Stomach smooth muscle (tissue), 2 donors: ENCODE results near the gene FAM156A.
"Not testable (repeated sequence)": the region's sequence is repeated elsewhere in the genome, so short reads cannot be mapped to it uniquely, and the experiment has no call there.

ENCODE experiments used
- H3K27ac ChIP-seq: one replicate; pipeline ENCODE4 v1.7.0; 2013; ENCODE audit warnings: mild to moderate bottlenecking, low read length, inconsistent platforms
- H3K27me3 ChIP-seq, 2 donors: one replicate each; pipeline ENCODE4 v1.7.0; 2013; ENCODE audit warnings: low read length in 2 of 2; ENCODE audit not compliant: insufficient read depth in 2 of 2, control insufficient read depth in 1 of 2
- H3K36me3 ChIP-seq, 2 donors: one replicate each; pipeline ENCODE4 v1.7.0; 2013; ENCODE audit warnings: low read length in 2 of 2; ENCODE audit not compliant: control insufficient read depth in 2 of 2, insufficient read depth in 2 of 2
- H3K4me1 ChIP-seq: one replicate; pipeline ENCODE4 v1.7.0; 2013; ENCODE audit warnings: low read length; ENCODE audit not compliant: control insufficient read depth, insufficient read depth
- H3K4me3 ChIP-seq, 2 donors: one replicate each; pipeline ENCODE4 v1.7.0; 2013; ENCODE audit warnings: low read length in 2 of 2
- H3K9ac ChIP-seq, 2 donors: one replicate each; pipeline ENCODE4 v1.7.0; 2013; ENCODE audit warnings: low read length in 2 of 2, mild to moderate bottlenecking in 1 of 2
- H3K9me3 ChIP-seq, 2 donors: one replicate each; pipeline ENCODE4 v1.7.0; 2013; ENCODE audit warnings: low read length in 2 of 2; ENCODE audit not compliant: control insufficient read depth in 2 of 2
- donor health status: healthy.
- donor health status: Pancreatic carcinoma.

FAM156A gene

GRCh38 chrX:52990011-52990631 lies 31.8 kb upstream of the FAM156A start:
- not testable (repeated sequence) for H3K9ac ChIP-seq, H3K9me3 ChIP-seq, H3K4me3 ChIP-seq, H3K36me3 ChIP-seq, H3K27ac ChIP-seq, H3K27me3 ChIP-seq
- peaks cover 11% of the 10 kb centered on the region for H3K4me1 ChIP-seq

- H3K36me3 ChIP-seq, result no peaks in the 10 kb centered on the region
- no peak overlapping the region for H3K4me3 ChIP-seq
- no peaks in the 10 kb centered on the region for H3K9me3 ChIP-seq
- peak overlapping the region in 1 of 2 donors; percentile 21 for H3K9ac ChIP-seq
- H3K4me1 ChIP-seq, result peaks cover 11% of the 10 kb centered on the region
- no peak overlapping the region for H3K27ac ChIP-seq
- H3K27me3 ChIP-seq, result peaks cover 0 to 4% of the 10 kb centered on the region in 2 donors
Observed at GRCh38 chrX:52988985-52989917, 30.9 kb upstream of the FAM156A start.

- Histone ChIP-seq H3K4me1 (peaks cover 13% of the 10 kb centered on the region), H3K9ac (peak overlapping the region; percentile 45 to 47), H3K4me3 (peak overlapping the region; percentile 46 to 58), H3K36me3 (no peaks in the 10 kb centered on the region), H3K9me3 (no peaks in the 10 kb centered on the region), H3K27me3 (peaks cover 0 to 7% of the 10 kb centered on the region in 2 donors), H3K27ac (peak overlapping the region; percentile 46)
Observed at GRCh38 chrX:52983321-52984000, 25.1 kb upstream of the FAM156A start.

GRCh38 chrX:52979993-52980392 lies 21.7 kb upstream of the FAM156A start:
- H3K9me3 ChIP-seq, result no peaks in the 10 kb centered on the region
- H3K4me1 ChIP-seq, result peaks cover 13% of the 10 kb centered on the region
- H3K27ac ChIP-seq, result no peak overlapping the region
- H3K4me3 ChIP-seq, result no peak overlapping the region
- no peak overlapping the region for H3K9ac ChIP-seq
- H3K36me3 ChIP-seq, result no peaks in the 10 kb centered on the region
- H3K27me3 ChIP-seq, result peaks cover 0 to 8% of the 10 kb centered on the region in 2 donors

GRCh38 chrX:52979568-52979967 lies 21.2 kb upstream of the FAM156A start:
- Histone ChIP-seq H3K4me1 (peaks cover 13% of the 10 kb centered on the region), H3K27ac (no peak overlapping the region), H3K9ac (no peak overlapping the region), H3K4me3 (no peak overlapping the region), H3K36me3 (no peaks in the 10 kb centered on the region), H3K27me3 (peaks cover 0 to 8% of the 10 kb centered on the region in 2 donors), H3K9me3 (no peaks in the 10 kb centered on the region)

GRCh38 chrX:52977953-52978352 lies 19.6 kb upstream of the FAM156A start:
- Histone ChIP-seq H3K4me3 (no peak overlapping the region), H3K36me3 (no peaks in the 10 kb centered on the region), H3K9me3 (no peaks in the 10 kb centered on the region), H3K9ac (no peak overlapping the region), H3K27ac (no peak overlapping the region), H3K4me1 (peaks cover 3% of the 10 kb centered on the region), H3K27me3 (peaks cover 0 to 5% of the 10 kb centered on the region in 2 donors)

GRCh38 chrX:52975576-52975975 lies 17.3 kb upstream of the FAM156A start:
- not testable (repeated sequence) for H3K36me3 ChIP-seq, H3K4me3 ChIP-seq, H3K27ac ChIP-seq, H3K9ac ChIP-seq, H3K9me3 ChIP-seq, H3K27me3 ChIP-seq, H3K4me1 ChIP-seq

- H3K4me1 ChIP-seq, H3K9me3 ChIP-seq, H3K36me3 ChIP-seq, H3K27me3 ChIP-seq, H3K9ac ChIP-seq, H3K4me3 ChIP-seq, H3K27ac ChIP-seq: not testable (repeated sequence)
Observed at GRCh38 chrX:52974336-52974992, 16.1 kb upstream of the FAM156A start.

GRCh38 chrX:52967922-52968321 lies 9.6 kb upstream of the FAM156A start:
- not testable (repeated sequence) for H3K4me3 ChIP-seq, H3K4me1 ChIP-seq, H3K36me3 ChIP-seq, H3K9ac ChIP-seq, H3K9me3 ChIP-seq, H3K27me3 ChIP-seq, H3K27ac ChIP-seq

GRCh38 chrX:52966993-52967738 lies 8.8 kb upstream of the FAM156A start:
- not testable (repeated sequence) for H3K9me3 ChIP-seq, H3K4me3 ChIP-seq, H3K36me3 ChIP-seq, H3K9ac ChIP-seq, H3K27me3 ChIP-seq, H3K4me1 ChIP-seq, H3K27ac ChIP-seq
